A549 treated with CpdA at 1 μM for 4 hours (cell line): ENCODE data around the gene DEFB119. TPM values are rescaled to one million over a fixed set of nuclear protein-coding genes. Genes with fewer than 3 reads are reported as not detected.

ENCODE experiments used
- total RNA-seq: library from RNA; stranded (reverse); fragments of 200-300 nt; extraction: Qiagen RNA extraction; gene quantifications from 5 replicates; pipeline ENCODE4 v1.2.3, GENCODE V29; 2022; ENCODE audit warnings: low read depth

DEFB119 gene
- total RNA-seq, result not detected in 5 replicates

GRCh38 chr20:31390490-31390889 is at the start of gene DEFB119:
TSS of gene DEFB119 (minus strand) at chr20:31390590. CDS start at chr20:31390483, 107 bp downstream.

GRCh38 chr20:31406115-31406514 is 15.7 kb upstream of the DEFB119 start, which contains the start of gene DEFB121:
TSS of gene DEFB121 (minus strand) at chr20:31406215. CDS start at chr20:31406152, 63 bp downstream.

GRCh38 chr20:31368301-31368700 is 22.1 kb downstream of the DEFB119 start, which contains the start of gene DEFB118:
TSS of gene DEFB118 (plus strand) at chr20:31368601. CDS start at chr20:31368651, 50 bp downstream.

Other genes starting within 250 kb of the DEFB119 start
- gene DEFB115, start 132.9 kb downstream of the DEFB119 start, total RNA-seq, result not detected in 5 replicates
- not detected in 5 replicates for gene DEFB116, start 82.0 kb downstream of the DEFB119 start, total RNA-seq
- not detected in 5 replicates for gene DEFB118, start 22.0 kb downstream of the DEFB119 start, total RNA-seq
- not detected in 5 replicates for gene DEFB121, start 15.6 kb upstream of the DEFB119 start, total RNA-seq
- not detected in 5 replicates for gene DEFB123, start 50.0 kb upstream of the DEFB119 start, total RNA-seq
- gene DEFB124, start 84.5 kb upstream of the DEFB119 start, total RNA-seq, result not detected in 5 replicates
- 0.09 to 0.13 TPM (median 0.10 TPM) in 3 of 5 replicates, not detected in the others for gene REM1, start 84.7 kb upstream of the DEFB119 start, total RNA-seq
- 190 to 266 TPM (median 248 TPM) in 5 replicates for gene HM13, start 123.9 kb upstream of the DEFB119 start, total RNA-seq
- 155 to 284 TPM (median 194 TPM) in 5 replicates for gene ID1, start 214.7 kb upstream of the DEFB119 start, total RNA-seq
- gene COX4I2, start 247.3 kb upstream of the DEFB119 start, total RNA-seq, result not detected in 5 replicates